ENCODE data around the gene DAGLB.

GRCh38 chr7:6487184-6487545, 39.4 kb upstream of the DAGLB start:
- TF ChIP-seq CTCF (IDR thresholded peaks at IDR 0.05; ENCODE audit: insufficient read depth, low read depth, low read length): no peak
- no peak for TF ChIP-seq EZH2 (IDR thresholded peaks at IDR 0.05; ENCODE audit: insufficient read depth, low read length)

Measured in astrocyte (in vitro differentiated cells and primary cell).